Measurements from ENCODE around the gene CEMIP. TPM values are rescaled to one million over a fixed set of nuclear protein-coding genes. Genes with fewer than 3 reads are reported as not detected.
"Not testable (repeated sequence)": the region's sequence is repeated elsewhere in the genome, so short reads cannot be mapped to it uniquely, and the experiment has no call there.

CEMIP gene
- total RNA-seq, 4 donors from 2014 or later: 0.27 to 0.32 TPM; not detected in 2

GRCh38 chr15:80958818-80959495 lies 179.8 kb downstream of the CEMIP start:
- H3K27me3 ChIP-seq: no peaks in the 10 kb centered on the region
- H3K9me3 ChIP-seq: no peaks in the 10 kb centered on the region
- in situ Hi-C loops (cut with MboI; ENCODE audit: low pct_ligation_motif_present in 1 of 4, low pct_unique_long_range_greater_than_20kb in 1 of 4, low sequenced_read_pairs in 3 of 4): loop anchor here (25.0 kb wide), 2 partner anchors 172 to 397 kb away; partner anchors contain the start of gene CEMIP (in 2 of the 4)
- H3K36me3 ChIP-seq: no peaks in the 10 kb centered on the region
- H3K27ac ChIP-seq: no peak overlapping the region
- H3K4me3 ChIP-seq: no peak overlapping the region
- 93 to 100% methylated on average over 3 to 9 of the region's 9 CpGs for WGBS, 2 donors (ENCODE audit: low coverage in 1 of 2)
- H3K4me1 ChIP-seq: no peaks in the 10 kb centered on the region
- no peak for DNase-seq
- intact Hi-C loops (cut with DNase I; ENCODE audit: low total_unique reads): no loop called here
- TF ChIP-seq POLR2AphosphoS5 (IDR thresholded peaks at IDR 0.05) (no peak), POLR2A (IDR thresholded peaks at IDR 0.05) (no peak), EP300 (IDR thresholded peaks at IDR 0.05; ENCODE audit: low read depth) (no peak)
- TF ChIP-seq, protein P1, sequence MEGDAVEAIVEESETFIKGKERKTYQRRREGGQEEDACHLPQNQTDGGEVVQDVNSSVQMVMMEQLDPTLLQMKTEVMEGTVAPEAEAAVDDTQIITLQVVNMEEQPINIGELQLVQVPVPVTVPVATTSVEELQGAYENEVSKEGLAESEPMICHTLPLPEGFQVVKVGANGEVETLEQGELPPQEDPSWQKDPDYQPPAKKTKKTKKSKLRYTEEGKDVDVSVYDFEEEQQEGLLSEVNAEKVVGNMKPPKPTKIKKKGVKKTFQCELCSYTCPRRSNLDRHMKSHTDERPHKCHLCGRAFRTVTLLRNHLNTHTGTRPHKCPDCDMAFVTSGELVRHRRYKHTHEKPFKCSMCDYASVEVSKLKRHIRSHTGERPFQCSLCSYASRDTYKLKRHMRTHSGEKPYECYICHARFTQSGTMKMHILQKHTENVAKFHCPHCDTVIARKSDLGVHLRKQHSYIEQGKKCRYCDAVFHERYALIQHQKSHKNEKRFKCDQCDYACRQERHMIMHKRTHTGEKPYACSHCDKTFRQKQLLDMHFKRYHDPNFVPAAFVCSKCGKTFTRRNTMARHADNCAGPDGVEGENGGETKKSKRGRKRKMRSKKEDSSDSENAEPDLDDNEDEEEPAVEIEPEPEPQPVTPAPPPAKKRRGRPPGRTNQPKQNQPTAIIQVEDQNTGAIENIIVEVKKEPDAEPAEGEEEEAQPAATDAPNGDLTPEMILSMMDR (IDR thresholded peaks at IDR 0.05): no peak

GRCh38 chr15:80965454-80965853 lies 186.3 kb downstream of the CEMIP start:
- not testable (repeated sequence) for H3K36me3 ChIP-seq, H3K27ac ChIP-seq, H3K27me3 ChIP-seq, DNase-seq, H3K4me3 ChIP-seq, H3K9me3 ChIP-seq, H3K4me1 ChIP-seq
- in situ Hi-C loops (cut with MboI; ENCODE audit: low pct_ligation_motif_present in 1 of 4, low pct_unique_long_range_greater_than_20kb in 1 of 4, low sequenced_read_pairs in 3 of 4) (loop anchor here (25.0 kb wide), 2 partner anchors 178 to 403 kb away; partner anchors contain the start of gene CEMIP (in 2 of the 4)), intact Hi-C loops (cut with DNase I; ENCODE audit: low total_unique reads) (loop anchor here (5.0 kb wide), 1 partner anchor 188 kb away; the partner anchor contains the start of gene CEMIP)

DNA sequence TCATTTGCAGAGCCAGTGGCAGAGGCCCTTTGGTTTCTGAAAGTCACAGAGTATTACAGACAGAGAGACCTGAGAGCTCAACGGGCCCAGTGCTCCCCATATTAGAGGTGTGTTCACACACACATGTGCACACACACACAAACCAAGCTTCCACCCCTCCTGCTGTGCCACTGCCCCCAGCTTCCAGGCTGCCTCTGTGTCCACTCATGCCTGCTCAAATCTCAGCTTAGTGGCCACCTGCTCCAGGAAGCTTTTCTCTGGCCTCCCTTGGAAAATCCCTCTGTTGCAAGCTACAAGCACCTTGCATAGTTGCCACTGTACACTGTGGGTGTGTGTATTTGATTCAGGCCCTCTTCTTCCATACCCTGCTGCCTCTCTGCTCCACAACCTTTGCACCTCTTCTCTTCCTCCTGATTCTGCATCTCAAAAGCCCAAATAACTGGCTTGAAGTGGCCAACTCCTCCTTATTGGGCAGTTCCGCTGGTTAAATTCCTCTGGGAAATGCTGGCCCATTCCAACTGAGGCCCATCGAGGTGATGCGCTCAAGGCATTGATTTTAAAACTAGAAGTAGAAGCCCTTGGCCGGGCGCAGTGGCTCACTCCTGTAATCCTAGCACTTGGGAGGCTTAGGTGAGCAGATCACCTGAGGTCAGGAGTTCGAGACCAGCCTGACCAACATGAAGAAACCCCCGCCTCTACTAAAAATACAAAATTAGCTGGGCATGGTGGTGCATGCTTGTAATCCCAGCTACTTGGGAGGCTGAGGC lies 187.4 kb downstream of the CEMIP start:
- in situ Hi-C loops (cut with MboI; ENCODE audit: low pct_ligation_motif_present in 1 of 4, low pct_unique_long_range_greater_than_20kb in 1 of 4, low sequenced_read_pairs in 3 of 4) (loop anchor here (25.0 kb wide), 2 partner anchors 179 to 404 kb away; partner anchors contain the start of gene CEMIP (in 2 of the 4)), intact Hi-C loops (cut with DNase I; ENCODE audit: low total_unique reads) (loop anchor here (5.0 kb wide), 1 partner anchor 189 kb away; the partner anchor contains the start of gene CEMIP)
- no peak for TF ChIP-seq EP300 (IDR thresholded peaks at IDR 0.05; ENCODE audit: low read depth)
- TF ChIP-seq POLR2AphosphoS5 (IDR thresholded peaks at IDR 0.05): no peak
- TF ChIP-seq POLR2A (IDR thresholded peaks at IDR 0.05): no peak
- TF ChIP-seq, protein P1 (IDR thresholded peaks at IDR 0.05): no peak
- Histone ChIP-seq H3K9me3 (no peaks in the 10 kb centered on the region), H3K4me1 (no peaks in the 10 kb centered on the region), H3K36me3 (no peaks in the 10 kb centered on the region), H3K4me3 (no peak overlapping the region), H3K27ac (no peak overlapping the region), H3K27me3 (no peaks in the 10 kb centered on the region)
- DNase-seq: no peak
- 88 to 91% methylated on average over 3 to 8 of the region's 8 CpGs for WGBS, 2 donors (ENCODE audit: low coverage in 1 of 2)

DNA sequence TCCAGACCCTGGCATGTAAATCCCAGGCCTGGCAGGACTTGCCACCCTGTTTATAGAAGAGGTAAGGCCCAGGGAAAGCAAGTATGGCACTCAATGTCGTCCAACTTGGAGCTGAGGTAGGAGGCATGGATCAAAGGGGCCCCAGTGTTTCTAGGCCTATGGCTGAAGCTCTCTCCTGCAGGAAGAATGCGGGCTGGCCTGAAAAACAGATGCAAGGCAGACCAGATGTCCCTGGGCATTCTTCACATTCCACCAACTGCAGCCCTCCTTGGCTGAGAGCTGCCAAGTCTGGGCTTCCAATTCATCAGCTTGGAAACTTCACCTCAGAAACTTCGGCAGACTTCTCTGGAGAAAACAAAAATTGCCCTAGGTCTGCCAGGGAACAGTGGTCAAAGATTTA lies 188.3 kb downstream of the CEMIP start:
- no peaks in the 10 kb centered on the region for H3K4me1 ChIP-seq
- intact Hi-C loops (cut with DNase I; ENCODE audit: low total_unique reads) (loop anchor here (5.0 kb wide), 1 partner anchor 190 kb away; the partner anchor contains the start of gene CEMIP), in situ Hi-C loops (cut with MboI; ENCODE audit: low pct_ligation_motif_present in 1 of 4, low pct_unique_long_range_greater_than_20kb in 1 of 4, low sequenced_read_pairs in 3 of 4) (loop anchor here (25.0 kb wide), 2 partner anchors 180 to 405 kb away; partner anchors contain the start of gene CEMIP (in 2 of the 4))
- TF ChIP-seq POLR2A (IDR thresholded peaks at IDR 0.05) (no peak), EP300 (IDR thresholded peaks at IDR 0.05; ENCODE audit: low read depth) (no peak), POLR2AphosphoS5 (IDR thresholded peaks at IDR 0.05) (no peak)
- TF ChIP-seq, protein P1 (IDR thresholded peaks at IDR 0.05): no peak
- no peaks in the 10 kb centered on the region for H3K36me3 ChIP-seq
- H3K4me3 ChIP-seq: no peak overlapping the region
- H3K27ac ChIP-seq: no peak overlapping the region
- DNase-seq: no peak
- no peaks in the 10 kb centered on the region for H3K27me3 ChIP-seq
- no peaks in the 10 kb centered on the region for H3K9me3 ChIP-seq
- WGBS, 2 donors (ENCODE audit: low coverage in 1 of 2): 87% methylated on average over 3 of the region's 3 CpGs; no CpG with 5 or more reads in 1 of the 2 donors

All from transverse colon (tissue), 4 donors.